Heart left ventricle (tissue), 13 donors: Measurements from ENCODE around the gene ATP6V0A4.

Experiments used
- CTCF ChIP-seq, 12 donors: fragments of 200-600 bp; sonication (generic) in 4 of 12; IDR thresholded peaks; one replicate each; pipeline versions ENCODE4 v1.5.0 to v1.8.0; 2018 to 2022; ENCODE audit warnings: antibody characterized with exemption in 12 of 12, mild to moderate bottlenecking in 5 of 12
- POLR2A ChIP-seq, 2 donors: fragments of 450-650 bp; IDR thresholded peaks; one replicate each; pipeline ENCODE4 v1.6.1; 2017; ENCODE audit warnings: antibody characterized with exemption in 2 of 2, mild to moderate bottlenecking in 2 of 2, moderate library complexity in 2 of 2
- donor health status: ischemic (EF 13 %, LVEDD 7.1; RV severe dilation, severe dysfunction).
- donor health status: DM: no; HTN: yes; CAD: no.
- donor health status: DM: no; HTN: no; CAD: no.
- donor health status: ischemic (EF 25% LVEDD 6.9; RV normal size, moderate dysfunction).
- donor health status: ischemic (EF 25% LVEDD 5.7; RV mildly dilated, moderate dysfunction).
- donor health status: ischemic (EF 35%, LVEDD 5.7; RV mildly dilated, moderate dysfunction).
- donor health status: nonischemic (EF 11% LVEDD 7.7; RV severe dilation, severe dysfunction).
- donor health status: DM: yes; HTN: yes; CAD: no.
- donor health status: PGD.
- donor health status: ischemic (EF 29% LVEDD 5.4; RV normal size, mild dysfunction).
- donor health status: nonischemic (EF 23%, LVEDD 6.1; RV moderate dilation, normal function).

DNA sequence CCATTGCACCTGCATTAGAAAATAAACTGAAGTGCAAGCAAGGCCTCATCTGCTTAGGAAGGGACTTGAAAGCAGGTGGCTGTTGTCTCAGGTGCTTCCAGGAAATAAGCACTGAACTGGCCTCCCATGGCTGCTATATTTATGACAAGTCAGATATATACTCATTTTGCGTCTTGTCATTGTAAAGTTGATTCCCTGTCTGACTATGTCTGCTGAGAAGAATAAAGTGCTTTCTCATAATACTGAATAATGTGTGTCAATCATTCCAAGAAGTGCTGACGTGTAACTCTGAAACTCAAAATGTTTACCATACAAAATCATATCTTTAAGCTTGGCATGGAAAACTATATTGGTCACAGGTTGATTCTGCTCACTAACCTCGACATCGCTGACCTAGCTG, 51.9 kb downstream of the ATP6V0A4 start:
- no peak for TF ChIP-seq POLR2A (IDR thresholded peaks at IDR 0.05)
- TF ChIP-seq CTCF (IDR thresholded peaks at IDR 0.05), result no peak
